ENCODE data around the gene GBF1. TPM values are rescaled to one million over a fixed set of nuclear protein-coding genes. Genes with fewer than 3 reads are reported as not detected.

Gene GBF1
- total and polyA plus RNA-seq, 7 donors, result 14.1 to 47.1 (median 40.8) TPM

DNA sequence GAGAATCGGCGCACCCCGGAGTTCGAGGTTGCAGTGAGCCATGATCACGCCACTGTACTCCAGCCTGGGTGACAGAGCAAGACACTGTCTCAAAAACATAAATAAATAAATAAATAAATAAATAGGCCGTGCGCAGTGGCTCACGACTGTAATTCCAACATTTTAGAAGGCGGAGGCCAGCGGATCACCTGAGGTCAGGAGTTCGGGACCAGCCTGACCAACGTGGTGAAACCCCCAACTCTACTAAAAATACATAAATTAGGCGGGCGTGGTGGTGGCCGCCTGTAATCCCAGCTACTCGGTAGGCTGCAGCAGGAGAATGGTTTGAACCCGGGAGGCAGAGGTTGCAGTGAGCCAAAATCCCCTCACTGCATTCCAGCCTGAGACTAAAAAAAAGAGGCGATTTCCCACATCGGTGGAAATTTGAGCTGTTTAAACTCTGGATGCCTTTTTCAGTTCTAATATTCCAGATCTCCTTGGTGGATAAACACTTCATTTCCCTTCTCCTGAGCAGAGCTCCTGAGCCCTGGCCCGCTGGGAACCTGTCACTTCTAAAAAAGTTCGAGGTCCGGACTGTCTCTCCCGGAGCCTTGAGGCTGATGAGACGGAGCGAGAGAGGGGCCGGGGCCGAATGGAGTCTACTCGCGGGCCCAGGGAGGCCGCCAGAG lies 148.2 kb downstream of the GBF1 start:
- Histone ChIP-seq H3K27me3 (ENCODE audit: insufficient read depth in 3 of 3, low read length in 2 of 3) (no peaks in the 10 kb centered on the region), H3K36me3 (ENCODE audit: insufficient read depth in 1 of 2, low read depth in 1 of 2) (peaks cover 0 to 22% of the 10 kb centered on the region in 2 donors), H3K27ac (peak overlapping the region; percentile 97), H3K9me3 (no peaks in the 10 kb centered on the region), H3K4me1 (peaks cover 20% of the 10 kb centered on the region), H3K4me3 (peak overlapping the region; percentile 75)
- 31 to 32% (median 32%) methylated on average over 30 of the region's 30 CpGs for WGBS, 3 donors
- intact Hi-C loops (cut with DNase I), result loop anchor here (2.0 to 10.0 kb wide), 4 partner anchors 29 to 191 kb away; no protein-coding TSS in a partner anchor
- no peak for ATAC-seq
- TF ChIP-seq, protein P1, sequence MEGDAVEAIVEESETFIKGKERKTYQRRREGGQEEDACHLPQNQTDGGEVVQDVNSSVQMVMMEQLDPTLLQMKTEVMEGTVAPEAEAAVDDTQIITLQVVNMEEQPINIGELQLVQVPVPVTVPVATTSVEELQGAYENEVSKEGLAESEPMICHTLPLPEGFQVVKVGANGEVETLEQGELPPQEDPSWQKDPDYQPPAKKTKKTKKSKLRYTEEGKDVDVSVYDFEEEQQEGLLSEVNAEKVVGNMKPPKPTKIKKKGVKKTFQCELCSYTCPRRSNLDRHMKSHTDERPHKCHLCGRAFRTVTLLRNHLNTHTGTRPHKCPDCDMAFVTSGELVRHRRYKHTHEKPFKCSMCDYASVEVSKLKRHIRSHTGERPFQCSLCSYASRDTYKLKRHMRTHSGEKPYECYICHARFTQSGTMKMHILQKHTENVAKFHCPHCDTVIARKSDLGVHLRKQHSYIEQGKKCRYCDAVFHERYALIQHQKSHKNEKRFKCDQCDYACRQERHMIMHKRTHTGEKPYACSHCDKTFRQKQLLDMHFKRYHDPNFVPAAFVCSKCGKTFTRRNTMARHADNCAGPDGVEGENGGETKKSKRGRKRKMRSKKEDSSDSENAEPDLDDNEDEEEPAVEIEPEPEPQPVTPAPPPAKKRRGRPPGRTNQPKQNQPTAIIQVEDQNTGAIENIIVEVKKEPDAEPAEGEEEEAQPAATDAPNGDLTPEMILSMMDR (IDR thresholded peaks at IDR 0.05), result peak; percentile 96
- peak in 1 of 2 donors; percentile 46 for DNase-seq

DNA sequence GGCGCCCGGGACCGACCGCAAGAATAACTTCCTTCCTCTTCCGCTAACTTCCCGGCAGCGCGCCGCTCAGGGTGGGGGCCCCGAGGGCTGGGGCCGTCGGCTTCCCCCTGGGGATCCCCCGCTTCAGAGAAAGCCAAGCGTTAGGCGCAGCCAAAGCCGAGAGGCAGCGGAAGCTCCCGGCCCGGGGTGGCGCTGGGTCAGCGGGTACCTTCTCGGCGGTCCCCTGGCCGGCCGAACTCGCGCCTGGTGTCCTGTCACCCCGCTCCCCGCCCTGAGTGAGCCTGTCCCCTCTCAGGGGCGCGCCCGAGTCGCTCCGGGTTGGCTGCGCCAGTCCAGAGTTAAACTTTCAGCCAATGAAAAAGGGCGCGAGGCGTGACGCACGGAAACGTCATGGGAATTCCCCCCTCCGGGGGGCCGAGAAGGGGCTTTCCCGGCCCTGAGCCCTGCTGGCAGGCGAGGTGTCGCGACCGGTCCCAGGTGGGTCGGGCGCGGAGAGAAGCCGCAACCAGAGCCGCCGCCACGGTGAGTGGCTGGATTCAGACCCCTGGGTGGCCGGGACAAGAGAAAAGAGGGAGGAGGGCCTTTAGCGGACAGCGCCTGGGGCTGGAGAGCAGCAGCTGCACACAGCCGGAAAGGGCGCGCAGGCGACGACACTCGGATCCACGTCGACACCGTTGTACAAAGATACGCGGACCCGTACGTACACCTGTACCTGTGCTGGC lies 148.9 kb downstream of the GBF1 start:
- no peaks in the 10 kb centered on the region for H3K27me3 ChIP-seq (ENCODE audit: insufficient read depth in 3 of 3, low read length in 2 of 3)
- H3K4me3 ChIP-seq, result peak overlapping the region; percentile 75
- 0 to 1% (median 0%) methylated on average over 55 to 71 of the region's 71 CpGs for WGBS, 3 donors
- DNase-seq (peak; percentile 95 to 96), ATAC-seq (peak; percentile 87 to 90 (median 90))
- intact Hi-C loops (cut with DNase I), result loop anchor here (2.0 to 10.0 kb wide), 2 partner anchors 85 to 191 kb away; no protein-coding TSS in a partner anchor
- H3K36me3 ChIP-seq (ENCODE audit: insufficient read depth in 1 of 2, low read depth in 1 of 2), result peaks cover 0 to 25% of the 10 kb centered on the region in 2 donors
- no peaks in the 10 kb centered on the region for H3K9me3 ChIP-seq
- TF ChIP-seq, protein P1 (IDR thresholded peaks at IDR 0.05), result no peak
- H3K27ac ChIP-seq, result peak overlapping the region; percentile 97
- peaks cover 23% of the 10 kb centered on the region for H3K4me1 ChIP-seq

DNA sequence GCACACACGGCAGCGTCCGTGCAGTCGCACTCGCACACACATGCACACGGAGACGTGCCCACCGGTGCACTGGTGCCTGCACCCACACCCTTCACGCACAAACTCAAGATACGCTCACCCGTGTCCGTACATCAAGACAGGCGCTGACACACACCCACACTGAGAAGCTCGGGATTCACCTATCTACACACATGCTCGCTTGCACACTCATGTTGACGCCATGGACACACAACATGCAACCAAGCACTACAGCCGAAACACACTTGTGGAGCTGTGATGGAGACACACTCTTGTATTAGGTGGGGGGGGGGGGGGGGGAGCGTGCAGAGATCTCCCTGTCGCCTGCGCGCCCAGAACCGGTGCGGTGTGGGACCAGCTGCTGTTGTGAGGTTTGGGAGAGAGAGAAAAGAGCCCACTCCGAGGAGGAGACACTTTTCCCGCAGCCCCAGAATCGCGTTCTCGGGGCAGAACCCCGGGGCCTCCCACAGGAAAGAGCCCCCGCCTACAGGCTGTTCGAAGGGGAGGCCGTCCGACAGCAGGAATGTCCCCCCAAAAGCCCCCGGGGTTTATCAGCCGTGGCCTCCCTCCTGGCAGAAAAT lies 149.6 kb downstream of the GBF1 start:
- no peaks in the 10 kb centered on the region for H3K27me3 ChIP-seq (ENCODE audit: insufficient read depth in 3 of 3, low read length in 2 of 3)
- peaks cover 26% of the 10 kb centered on the region for H3K4me1 ChIP-seq
- DNase-seq (no peak), ATAC-seq (peak in 3 of 4 donors; percentile 2 to 4 (median 4))
- WGBS, 3 donors, result 0 to 2% (median 1%) methylated on average over 31 to 35 of the region's 35 CpGs
- peak overlapping the region; percentile 75 for H3K4me3 ChIP-seq
- TF ChIP-seq, protein P1 (IDR thresholded peaks at IDR 0.05), result no peak
- no peaks in the 10 kb centered on the region for H3K9me3 ChIP-seq
- H3K27ac ChIP-seq, result peak overlapping the region; percentile 97
- peaks cover 0 to 27% of the 10 kb centered on the region in 2 donors for H3K36me3 ChIP-seq (ENCODE audit: insufficient read depth in 1 of 2, low read depth in 1 of 2)
- intact Hi-C loops (cut with DNase I), result loop anchor here (2.0 to 10.0 kb wide), 3 partner anchors 84 to 228 kb away; no protein-coding TSS in a partner anchor

DNA sequence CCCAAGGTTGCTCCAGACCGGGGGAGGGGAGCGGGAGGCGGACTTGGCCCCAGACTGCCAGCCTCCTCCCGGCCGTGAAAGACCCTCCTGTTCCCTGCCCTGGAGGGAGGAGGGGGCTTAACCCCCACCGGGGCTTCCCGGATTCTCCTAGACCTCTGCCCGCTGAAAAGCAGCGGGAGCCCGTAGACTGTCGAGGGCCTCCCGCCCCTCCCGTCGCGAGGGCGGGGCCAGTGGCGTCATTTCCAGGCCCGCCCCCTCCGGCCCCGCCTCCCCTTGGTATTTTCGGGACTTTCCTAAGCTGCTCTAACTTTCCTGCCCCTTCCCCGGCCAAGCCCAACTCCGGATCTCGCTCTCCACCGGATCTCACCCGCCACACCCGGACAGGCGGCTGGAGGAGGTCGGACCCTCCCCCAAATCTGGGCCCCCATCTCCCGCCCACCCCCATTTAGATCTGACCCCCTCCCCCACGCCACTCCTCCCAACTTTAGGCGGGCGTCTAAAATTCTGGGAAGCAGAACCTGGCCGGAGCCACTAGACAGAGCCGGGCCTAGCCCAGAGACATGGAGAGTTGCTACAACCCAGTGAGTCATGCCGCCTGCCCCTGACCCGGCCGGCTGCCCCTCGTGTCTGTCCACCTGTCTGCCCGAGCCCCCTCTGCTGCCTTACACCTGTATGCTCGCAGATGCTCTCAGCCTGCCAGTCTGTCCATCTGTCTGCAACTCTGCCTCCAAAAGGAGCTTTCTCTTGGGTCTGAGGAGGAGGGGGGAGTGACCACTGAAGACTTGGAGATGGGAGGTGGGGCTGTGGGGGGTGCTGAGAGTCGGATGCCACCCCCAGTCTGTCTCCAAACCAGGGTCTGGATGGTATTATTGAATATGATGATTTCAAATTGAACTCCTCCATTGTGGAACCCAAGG lies 150.3 kb downstream of the GBF1 start, which contains the start of gene NFKB2:
NFKB2 (plus strand) TSS at position 306 of the 917 bp plus-strand sequence; CDS start at position 561, 255 bp downstream.
- peak; percentile 65 to 73 (median 70) for ATAC-seq
- peaks cover 26% of the 10 kb centered on the region for H3K4me1 ChIP-seq
- WGBS, 3 donors, result 1 to 2% (median 2%) methylated on average over 36 to 42 of the region's 42 CpGs
- H3K27ac ChIP-seq, result peak within 1 kb of the TSS; percentile 97
- no peaks in the 10 kb centered on the region for H3K27me3 ChIP-seq (ENCODE audit: insufficient read depth in 3 of 3, low read length in 2 of 3)
- peak; percentile 88 to 91 for DNase-seq
- H3K36me3 ChIP-seq (ENCODE audit: insufficient read depth in 1 of 2, low read depth in 1 of 2), result peaks cover 0 to 34% of the 10 kb centered on the region in 2 donors
- TF ChIP-seq, protein P1 (IDR thresholded peaks at IDR 0.05), result no peak
- H3K9me3 ChIP-seq, result no peaks in the 10 kb centered on the region
- intact Hi-C loops (cut with DNase I), result loop anchor here (2.0 to 10.0 kb wide), 3 partner anchors 83 to 228 kb away; no protein-coding TSS in a partner anchor
- H3K4me3 ChIP-seq, result peak within 1 kb of the TSS; percentile 75

All from psoas muscle (tissue), 8 donors.